NCI-H82 (cell line): ENCODE data around the gene MYO1C.
A peak's percentile ranks its signal among the peaks of the same experiment; 100 is the strongest.
"Not testable (repeated sequence)": the region's sequence is repeated elsewhere in the genome, so short reads cannot be mapped to it uniquely, and the experiment has no call there.

Source experiments
- DNase-seq: peaks from one replicate; lab custom pipeline; 2025; lab: John Stamatoyannopoulos, UW

The MYO1C gene, protein sequence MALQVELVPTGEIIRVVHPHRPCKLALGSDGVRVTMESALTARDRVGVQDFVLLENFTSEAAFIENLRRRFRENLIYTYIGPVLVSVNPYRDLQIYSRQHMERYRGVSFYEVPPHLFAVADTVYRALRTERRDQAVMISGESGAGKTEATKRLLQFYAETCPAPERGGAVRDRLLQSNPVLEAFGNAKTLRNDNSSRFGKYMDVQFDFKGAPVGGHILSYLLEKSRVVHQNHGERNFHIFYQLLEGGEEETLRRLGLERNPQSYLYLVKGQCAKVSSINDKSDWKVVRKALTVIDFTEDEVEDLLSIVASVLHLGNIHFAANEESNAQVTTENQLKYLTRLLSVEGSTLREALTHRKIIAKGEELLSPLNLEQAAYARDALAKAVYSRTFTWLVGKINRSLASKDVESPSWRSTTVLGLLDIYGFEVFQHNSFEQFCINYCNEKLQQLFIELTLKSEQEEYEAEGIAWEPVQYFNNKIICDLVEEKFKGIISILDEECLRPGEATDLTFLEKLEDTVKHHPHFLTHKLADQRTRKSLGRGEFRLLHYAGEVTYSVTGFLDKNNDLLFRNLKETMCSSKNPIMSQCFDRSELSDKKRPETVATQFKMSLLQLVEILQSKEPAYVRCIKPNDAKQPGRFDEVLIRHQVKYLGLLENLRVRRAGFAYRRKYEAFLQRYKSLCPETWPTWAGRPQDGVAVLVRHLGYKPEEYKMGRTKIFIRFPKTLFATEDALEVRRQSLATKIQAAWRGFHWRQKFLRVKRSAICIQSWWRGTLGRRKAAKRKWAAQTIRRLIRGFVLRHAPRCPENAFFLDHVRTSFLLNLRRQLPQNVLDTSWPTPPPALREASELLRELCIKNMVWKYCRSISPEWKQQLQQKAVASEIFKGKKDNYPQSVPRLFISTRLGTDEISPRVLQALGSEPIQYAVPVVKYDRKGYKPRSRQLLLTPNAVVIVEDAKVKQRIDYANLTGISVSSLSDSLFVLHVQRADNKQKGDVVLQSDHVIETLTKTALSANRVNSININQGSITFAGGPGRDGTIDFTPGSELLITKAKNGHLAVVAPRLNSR

DNA sequence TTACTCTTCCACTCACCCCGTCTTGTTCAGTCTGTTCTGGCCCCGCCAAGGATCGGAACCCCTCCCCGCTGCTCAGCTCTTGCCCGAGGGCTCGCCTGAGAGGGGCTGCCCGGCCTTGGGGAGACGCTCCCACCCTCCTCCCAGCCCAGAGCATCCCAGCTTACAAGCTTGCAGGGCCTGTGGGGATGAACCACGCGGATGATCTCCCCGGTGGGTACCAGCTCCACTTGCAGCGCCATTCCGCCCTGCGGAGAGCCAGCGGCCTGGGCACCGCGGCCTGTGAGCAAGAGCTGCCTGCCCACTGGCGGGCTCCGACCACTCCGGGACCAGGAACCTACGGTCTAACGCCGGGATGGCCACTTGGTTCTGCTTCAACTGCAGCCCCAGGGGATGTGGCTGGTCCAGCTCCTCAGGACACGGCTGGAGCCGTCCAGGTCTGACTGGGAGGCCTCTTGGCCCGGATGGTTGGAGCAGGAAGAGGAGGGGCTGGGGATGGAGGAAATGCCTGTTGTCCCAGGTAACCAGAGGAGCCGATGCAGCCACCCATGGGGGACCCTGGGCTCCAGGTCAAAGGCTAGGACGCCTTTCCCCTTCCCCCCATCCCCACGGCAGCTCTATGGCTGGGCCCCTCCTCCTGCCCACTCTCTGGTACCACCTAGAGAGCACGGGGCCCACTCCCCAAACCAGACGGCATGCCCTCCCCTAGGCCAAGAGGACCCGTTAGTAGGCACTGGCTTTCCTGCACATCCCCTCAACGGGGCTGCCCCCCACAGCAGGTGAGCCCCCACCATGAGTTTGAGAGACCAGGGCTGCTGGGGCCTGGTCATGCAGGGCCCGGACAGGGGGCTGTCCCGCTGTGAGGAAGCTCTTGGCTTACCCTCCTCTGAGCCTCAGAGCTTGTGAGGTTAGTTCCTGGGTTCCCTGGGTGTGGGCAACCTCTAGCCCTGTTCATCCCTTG is at the start of gene MYO1C:
Gene MYO1C, minus strand, starts transcription at position 438 of the 958 bp plus-strand sequence. Its CDS starts 199 bp downstream, at position 239.
- no peak for DNase-seq

DNA sequence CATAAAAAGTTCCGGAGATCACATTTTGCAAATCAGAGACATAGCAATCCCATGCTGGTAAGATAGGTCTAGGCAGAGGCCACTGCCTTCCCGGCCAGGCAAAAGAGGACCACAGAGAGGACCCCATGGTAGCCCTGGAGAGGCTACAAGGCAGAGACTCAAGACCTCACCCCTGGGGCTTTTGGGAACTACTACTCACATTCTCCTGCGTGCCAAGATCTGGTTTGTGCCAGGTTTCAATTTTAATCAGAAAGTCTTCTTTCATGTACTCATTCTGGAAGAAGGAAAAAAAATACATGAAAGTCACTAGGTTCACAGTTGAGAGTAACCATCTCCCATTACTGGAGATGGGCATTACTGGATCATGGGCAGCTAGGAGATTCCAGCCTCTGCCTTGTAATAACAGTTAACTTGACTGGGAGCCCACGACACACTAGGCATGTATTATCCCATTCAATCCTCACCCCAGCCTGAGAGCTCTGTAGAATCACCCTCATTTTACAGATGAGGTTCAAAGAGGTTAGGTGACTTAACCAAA is 49.0 kb upstream of the MYO1C start:
- no peak for DNase-seq

DNA sequence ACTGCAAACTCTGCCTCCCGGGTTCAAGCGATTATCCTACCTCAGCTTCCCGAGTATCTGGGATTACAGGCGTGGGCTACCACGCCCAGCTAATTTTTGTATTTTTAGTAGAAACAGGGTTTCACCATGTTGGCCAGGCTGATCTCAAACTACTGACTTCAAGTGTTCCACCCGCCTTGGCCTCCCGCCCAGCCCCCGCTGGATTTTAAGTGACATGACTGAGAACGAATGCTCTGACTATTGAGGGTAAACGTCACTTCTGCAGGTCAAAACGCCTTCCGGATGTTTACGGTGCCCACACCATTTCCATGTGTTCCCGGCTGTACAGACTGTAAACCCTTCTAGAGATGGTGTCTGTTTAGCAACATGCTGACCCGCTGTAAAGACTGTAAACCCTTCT is 47.3 kb upstream of the MYO1C start:
- DNase-seq: no peak

DNA sequence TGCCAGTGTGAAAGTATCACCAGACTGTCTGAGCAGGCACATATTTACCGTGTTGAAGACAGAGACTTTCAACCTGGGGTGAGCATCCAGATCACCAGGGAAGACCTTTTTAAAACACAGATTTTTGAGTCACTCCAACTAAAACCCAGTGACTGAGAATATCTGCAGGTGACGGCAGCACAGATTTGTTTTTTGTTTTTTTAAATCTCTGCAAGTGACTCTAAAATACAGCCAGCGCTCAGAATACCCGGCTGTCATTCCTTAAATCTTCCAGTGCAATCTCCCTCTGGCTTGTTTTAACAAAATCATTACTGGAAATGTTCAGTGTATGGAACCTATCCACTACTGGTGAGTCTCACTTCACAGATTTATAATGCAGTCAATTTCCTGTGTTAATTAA is 43.3 kb upstream of the MYO1C start:
- no peak for DNase-seq

DNA sequence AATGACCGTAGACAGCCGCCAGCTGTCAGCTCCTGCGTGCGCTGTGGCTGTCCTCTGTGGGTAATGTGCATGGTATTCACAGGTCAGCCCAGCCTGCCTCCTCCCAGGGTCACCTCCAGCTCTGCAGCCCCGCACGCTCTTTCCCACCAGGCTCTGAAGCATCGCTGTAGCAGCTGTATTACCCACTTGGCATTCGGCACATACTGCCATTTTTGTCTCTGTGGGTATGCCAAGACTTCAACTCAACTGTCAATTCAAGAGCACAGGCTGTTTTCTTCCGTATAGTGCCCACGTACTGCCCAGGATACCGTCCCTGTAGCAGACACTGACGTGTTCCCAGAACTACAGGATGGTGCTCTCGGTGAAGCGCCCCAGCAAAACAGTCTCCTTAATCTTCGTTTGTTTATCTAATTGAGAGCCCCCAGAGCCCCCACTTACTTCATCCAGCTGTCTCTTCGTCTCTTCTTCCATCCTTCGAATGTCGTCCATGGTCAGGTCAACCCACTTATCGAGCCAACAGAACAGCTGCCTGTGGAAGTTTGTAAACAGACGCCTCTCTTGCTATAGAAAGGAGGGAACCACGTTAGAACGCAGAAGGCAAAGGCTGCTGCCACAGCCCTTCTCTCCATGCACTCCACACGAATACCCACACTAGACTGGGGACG is 41.3 kb upstream of the MYO1C start:
- no peak for DNase-seq

DNA sequence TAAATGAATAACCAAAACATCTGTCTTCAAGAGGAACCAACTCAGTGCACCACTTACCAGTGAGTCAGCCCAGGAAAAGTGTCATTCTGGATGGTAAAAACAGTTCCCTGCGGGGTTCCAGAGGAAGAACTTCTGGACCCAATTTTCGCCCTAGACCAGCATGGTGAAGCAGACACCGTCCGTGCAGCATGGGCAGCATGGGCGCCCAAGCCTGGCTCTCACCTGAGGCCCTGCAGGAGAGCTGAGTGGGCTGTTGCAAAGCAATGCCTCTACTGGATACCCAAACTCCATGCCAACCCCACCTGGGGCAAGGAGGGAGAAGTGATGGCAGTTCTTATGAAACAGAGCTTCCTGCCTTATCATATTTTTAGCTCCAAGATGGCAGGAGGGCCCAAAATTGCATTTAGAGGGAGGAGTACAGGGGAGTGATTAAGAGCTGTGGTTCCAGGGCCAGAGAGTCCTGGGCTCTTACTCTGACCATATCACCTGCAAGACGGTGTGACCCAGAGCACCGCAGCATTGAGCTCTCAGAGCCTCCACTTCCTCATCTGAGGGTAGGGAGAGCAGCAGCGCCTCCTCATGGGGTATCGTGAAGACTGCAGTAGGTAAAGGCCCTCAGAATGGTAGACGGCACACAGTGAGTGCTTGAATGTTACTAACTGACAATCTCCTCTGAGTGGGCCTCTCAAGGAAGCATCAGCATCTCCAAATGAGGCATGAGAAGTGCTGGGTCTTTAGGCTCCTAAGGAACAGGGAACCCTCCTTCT is 40.5 kb upstream of the MYO1C start:
- peak; percentile 64 for DNase-seq

DNA sequence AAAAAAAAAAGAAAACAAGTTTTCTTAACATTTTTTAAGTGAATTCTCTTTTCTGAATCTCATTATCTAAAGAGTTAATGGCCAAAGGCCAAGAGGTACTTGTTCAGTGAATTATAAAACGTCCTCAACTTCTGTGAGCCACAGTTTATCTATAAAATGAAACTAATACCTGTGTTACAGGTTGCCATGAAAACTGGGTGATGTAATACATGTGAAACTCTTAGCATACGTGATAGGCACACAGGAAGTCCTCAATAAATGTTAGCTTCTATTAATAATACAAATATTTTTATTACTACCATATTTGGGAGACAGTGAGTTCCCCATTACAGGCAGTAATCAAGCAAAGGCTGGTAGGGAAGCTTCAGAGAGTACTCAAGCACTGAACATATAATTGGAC is 37.4 kb upstream of the MYO1C start:
- DNase-seq: no peak

DNA sequence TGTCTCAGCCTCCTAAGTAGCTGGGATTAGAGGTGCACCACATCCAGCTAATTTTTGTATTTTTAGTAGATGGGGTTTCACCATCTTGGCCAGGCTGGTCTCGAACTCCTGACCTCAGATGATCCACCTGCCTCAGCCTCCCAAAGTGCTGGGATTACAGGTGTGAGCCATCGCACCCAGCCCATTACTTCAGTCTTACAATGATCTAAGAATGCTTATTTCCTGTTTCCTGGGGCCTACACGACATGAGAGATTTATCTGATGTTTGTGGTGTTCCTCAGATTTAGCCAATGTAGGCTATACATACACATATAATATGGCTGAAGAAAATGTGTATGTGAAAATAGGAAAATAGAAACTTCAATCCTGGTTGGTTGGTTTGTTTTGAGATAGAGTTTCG is 34.4 kb upstream of the MYO1C start:
- DNase-seq: not testable (repeated sequence)

DNA sequence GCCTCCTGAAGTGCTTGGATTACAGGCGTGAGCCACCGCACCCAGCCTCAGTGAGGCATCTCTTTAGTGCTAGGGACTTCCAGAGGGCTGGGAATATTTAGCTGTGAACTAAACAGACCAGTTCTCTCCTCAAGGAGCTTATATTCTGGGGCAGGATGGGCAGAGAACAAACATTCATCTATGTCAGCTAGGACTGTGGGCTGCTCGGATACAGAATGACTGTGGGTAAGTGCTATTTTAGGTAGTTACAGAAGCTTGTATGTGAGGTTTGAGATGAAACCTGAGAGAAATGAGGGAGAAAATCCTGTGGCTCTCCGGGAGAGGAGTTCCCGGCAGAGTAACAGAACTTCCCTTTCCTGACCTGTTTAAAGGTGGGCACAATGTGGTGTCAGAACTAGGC is 30.1 kb upstream of the MYO1C start:
- DNase-seq: no peak

DNA sequence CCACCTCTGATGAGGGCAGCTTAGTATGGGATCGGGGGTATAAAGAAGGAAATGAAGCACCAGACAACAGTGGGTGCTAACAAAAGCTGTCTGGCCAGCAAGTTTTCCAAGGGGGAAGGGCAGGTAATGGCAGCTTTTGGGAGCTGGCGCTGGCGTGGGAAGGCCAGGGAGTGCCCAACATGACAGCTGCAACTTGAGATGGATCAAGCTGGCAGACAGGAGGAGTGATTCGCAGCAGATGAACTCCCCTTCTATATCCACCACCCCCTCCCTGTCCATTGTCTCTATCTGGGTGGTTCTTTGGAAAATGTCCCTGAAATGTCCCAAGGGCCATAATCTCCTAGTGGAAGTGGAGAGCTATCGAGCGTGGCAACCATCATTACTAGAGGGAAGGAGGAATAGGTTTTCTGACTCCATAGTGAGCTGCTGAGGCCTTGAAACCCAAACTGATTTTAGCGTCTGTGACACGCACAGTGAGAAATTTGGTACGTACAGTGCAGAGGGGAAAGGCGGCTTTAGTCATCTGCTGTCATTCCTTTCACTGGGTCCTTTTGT is 28.7 kb upstream of the MYO1C start:
- DNase-seq: no peak

DNA sequence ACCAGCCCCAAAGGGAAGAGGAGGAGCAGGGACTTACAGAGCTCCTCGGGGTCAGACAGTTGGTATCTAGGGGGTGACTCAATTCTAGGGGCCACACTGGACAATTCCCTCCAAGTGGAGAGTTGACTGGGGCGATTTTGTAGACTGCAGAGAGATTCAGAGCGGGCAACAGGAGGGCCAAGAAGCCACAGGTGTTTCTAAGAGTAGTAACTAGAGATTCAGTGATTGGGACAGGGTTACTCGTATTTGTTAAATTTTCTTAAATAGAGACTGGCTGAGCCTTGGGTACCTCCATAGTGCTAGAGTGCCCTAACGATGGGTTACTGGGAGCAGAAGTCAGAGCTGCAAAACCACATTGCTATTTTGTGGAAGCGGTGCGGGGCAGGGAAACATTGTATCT is 27.2 kb upstream of the MYO1C start:
- no peak for DNase-seq

DNA sequence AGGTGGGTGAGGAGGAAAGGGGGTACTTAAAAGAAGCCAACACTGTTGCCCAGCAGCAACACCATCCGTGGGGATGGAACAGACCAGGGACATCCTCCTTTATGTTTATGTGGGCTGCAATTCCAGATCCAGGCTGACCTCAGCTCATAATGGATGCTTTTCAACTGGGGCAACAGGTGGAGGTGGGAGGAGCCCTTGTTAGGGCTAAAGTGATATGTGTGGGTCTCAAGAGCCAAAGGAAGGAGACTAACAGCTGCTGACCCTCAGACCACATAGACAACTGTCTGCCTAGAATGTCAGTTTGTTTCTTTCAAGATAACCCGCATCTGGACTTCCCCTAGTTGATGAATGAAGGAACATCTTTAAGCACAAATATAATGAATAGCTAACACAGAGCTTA is 25.9 kb upstream of the MYO1C start:
- DNase-seq: peak; percentile 35

DNA sequence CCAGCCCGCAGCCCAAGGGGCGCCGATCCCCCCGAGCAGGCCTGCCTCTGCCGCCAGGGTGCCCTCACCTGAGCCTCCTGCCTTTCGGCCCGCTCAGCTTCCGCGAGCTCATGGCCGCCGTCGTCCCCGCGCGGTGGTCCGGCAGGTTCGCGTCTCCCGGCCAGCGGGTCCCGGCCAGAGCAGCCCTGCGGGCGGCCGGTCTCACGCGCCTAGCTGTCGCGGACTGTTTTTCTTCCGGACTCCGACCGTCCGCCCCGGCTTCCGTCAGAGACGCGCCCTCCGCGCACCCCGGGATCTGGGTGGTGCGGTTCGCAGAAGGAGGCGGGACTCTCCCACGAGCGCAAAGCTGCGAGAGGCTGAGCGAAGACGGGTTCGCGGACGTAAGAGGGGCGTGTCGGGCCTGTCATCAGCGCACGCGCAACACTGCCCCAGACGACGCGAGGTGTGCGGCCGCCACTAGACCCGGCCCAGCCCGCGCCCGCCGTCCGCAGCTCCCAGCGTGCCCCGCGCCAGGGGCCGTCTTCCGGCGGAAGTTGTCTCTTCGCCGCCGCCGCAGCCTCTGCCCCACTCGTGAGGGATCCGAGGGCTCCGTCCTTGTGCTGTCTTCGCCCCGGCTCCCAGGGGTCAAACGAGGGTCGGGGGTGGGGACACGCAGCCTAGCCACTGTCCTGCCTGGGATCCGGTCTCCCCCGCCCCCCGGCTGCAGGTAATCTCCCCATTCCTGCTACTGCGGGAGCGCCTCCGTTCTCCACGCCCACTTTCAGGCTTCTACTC is 24.1 kb upstream of the MYO1C start, which contains the start of gene INPP5K:
Gene INPP5K, minus strand, starts transcription at position 225 of the 774 bp plus-strand sequence. Its CDS starts 113 bp downstream, at position 112.
- DNase-seq: peak; percentile 99

DNA sequence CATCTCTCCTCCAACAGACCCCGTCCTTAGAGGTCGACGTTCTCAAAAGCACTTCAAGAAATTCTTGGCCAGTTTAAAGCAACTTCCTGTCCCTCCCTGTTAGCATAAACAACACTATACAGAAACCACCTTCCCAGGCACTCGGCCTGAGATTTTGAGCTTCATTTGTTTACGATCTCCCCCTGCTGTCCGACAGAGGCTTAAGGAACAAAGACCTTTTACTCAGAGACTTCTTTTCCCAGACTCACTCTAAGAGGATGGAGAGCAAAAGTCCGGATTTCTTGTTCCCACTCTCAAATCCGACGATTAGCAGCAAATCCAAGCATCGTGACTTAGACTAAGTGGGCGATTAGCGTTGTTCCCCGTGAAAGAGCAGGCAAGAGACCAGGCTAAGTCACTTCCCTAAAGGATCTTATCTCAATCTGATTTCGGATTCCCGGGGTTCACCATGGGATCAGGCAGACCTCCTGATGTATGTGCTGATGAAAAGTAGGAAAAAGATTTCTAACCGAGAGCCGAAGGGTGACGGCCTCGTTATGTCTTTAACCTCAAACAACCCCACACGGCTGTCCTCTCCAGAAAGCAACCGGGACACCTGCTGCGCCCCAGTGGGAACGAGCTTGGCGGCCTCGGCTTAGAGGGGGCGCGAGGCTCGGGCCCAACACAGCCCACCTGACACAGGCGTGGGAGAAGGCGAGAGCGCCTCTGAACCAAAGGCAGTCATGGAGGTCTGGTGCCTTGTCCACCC is 23.3 kb upstream of the MYO1C start:
- peak; percentile 90 for DNase-seq

DNA sequence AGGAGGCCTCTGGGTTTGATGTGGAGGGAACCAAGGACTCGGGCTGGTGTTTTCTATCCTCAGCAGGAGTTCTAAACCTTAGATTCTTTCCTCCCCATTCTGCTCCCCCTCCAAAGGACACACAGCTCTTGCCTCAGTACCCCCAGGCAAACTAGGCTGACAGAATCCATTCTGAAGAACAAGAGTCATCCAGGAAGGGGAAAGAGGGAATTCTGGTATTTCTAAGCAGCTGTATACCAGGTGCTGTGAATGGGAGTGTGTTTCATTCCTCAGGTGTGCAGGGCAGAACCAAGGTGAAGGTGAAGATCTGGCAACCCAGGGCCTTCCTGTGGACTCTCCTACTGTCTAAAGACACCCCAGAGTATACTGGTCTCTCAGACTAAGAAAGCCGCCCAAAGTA is 19.9 kb upstream of the MYO1C start:
- DNase-seq: no peak

DNA sequence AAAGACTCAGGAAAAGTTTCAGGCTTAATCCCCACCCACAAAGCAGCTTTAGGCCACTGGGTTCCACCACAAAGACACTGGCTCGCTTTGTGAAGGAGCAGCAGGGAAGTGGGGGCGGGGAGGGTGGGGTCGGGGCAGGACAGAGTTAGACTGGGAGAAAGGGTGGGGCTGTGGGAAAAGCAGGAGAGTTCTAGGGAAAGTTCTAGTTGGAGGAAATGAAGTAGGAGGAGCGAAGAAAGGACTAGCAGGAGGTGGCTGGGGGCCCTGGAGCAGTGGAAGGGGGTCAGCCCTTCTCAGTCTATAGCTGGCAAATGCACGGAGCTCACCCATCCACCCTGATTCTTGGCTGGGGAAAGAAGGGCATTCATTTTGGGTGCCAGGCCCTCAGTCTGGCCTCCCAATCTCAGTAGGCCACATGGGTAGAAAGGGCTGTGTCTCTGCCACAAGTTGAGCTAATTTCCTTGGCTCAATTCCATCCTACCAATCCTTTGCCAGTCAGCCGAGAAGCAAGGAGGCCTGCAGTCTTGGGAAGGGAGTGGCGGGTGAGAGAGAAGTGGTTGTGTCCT is 19.4 kb upstream of the MYO1C start:
- DNase-seq: peak; percentile 29

DNA sequence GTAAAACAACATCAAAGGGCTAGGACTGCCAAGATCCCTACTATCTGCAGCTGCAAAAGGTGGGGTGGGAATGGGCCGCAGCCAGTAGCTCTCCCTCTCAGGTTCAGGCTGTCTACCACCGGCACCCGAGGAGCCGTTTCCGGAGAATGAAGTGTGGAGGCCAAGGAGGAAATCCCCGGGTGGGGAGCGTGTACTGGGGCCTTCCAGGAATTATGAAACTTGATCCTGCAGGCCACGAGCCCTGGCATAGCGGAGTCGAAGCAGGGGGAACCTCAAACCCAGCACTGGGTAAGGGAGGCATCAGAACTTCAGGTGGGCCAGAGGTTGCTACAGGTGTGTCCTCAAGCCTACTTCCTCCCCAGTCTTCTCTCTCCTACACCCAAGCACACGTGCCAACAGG is 18.8 kb upstream of the MYO1C start:
- no peak for DNase-seq
